Measurements from ENCODE around the gene REEP5. TPM values are rescaled to one million over a fixed set of nuclear protein-coding genes. Genes with fewer than 3 reads are reported as not detected.

Gene REEP5
- total RNA-seq, 1 donor from 2014 or later = 61.0 TPM

DNA sequence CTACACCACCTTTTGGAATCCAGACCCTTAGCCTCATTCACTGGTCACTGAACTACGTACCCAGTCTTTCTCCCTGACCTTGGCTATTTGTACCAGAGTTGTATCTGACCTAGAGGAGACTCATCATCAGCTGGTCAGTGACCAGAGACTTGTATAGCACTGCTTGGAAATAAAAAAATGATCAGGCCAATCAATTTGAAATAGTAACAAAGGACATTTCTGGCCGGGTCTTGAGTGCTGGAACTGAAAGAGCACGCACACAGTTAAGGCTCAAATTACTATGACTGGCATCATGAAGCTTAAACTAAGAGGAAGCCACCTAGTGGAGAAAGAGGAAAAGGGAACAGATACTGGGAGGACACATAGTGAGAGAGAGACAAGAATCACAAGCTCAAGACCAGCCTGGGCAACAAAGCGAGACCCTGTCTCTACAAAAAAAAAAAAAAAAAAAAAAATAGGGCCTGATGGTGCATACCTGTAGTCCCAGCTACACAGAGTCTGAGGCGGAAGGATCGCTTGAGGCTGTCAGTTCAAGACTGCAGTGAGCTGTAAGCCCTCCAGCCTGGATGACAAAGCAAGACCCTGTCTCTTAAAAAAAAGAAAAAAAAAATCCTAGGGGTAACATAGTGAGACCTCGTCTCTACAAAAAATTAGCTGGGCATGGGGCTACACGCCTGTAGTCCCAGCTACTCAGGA is 73.8 kb downstream of the REEP5 start:
- TF ChIP-seq, protein P1, sequence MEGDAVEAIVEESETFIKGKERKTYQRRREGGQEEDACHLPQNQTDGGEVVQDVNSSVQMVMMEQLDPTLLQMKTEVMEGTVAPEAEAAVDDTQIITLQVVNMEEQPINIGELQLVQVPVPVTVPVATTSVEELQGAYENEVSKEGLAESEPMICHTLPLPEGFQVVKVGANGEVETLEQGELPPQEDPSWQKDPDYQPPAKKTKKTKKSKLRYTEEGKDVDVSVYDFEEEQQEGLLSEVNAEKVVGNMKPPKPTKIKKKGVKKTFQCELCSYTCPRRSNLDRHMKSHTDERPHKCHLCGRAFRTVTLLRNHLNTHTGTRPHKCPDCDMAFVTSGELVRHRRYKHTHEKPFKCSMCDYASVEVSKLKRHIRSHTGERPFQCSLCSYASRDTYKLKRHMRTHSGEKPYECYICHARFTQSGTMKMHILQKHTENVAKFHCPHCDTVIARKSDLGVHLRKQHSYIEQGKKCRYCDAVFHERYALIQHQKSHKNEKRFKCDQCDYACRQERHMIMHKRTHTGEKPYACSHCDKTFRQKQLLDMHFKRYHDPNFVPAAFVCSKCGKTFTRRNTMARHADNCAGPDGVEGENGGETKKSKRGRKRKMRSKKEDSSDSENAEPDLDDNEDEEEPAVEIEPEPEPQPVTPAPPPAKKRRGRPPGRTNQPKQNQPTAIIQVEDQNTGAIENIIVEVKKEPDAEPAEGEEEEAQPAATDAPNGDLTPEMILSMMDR (conservative IDR thresholded peaks at IDR 0.05) = peak; percentile 81
- Mint-ChIP-seq H3K9me3 (no peaks in the 10 kb centered on the region), H3K27ac (peak overlapping the region; percentile 24), H3K4me1 (ENCODE audit: unreplicated experiment) (peaks cover 3% of the 10 kb centered on the region), H3K4me3 (peak overlapping the region; percentile 11), H3K36me3 (peaks cover 6% of the 10 kb centered on the region), H3K27me3 (peaks cover 3% of the 10 kb centered on the region)
- no peak for DNase-seq (ENCODE audit: extremely low spot score, unreplicated experiment)

DNA sequence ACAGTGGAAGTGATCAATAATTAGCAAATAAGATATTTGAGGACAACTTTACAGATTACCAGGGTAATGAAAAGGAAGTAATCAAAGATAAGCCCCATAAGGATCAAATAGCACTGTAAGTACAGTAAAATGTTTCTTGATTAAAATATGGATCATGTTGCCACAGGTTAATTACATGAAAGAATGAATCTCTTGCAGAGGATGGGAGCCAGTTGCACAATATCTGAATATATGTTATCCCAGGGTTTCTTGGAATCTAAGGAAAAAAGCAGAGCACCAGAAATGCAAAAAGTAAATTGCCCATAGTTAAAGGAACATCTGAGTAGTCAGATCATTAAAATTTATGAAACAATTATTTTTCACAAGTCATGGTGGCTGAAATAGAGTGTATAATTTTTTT is 74.7 kb downstream of the REEP5 start:
- H3K9me3 Mint-ChIP-seq = peaks cover 4% of the 10 kb centered on the region
- no peak overlapping the region for H3K27ac Mint-ChIP-seq
- no peak overlapping the region for H3K4me3 Mint-ChIP-seq
- no peaks in the 10 kb centered on the region for H3K27me3 Mint-ChIP-seq
- H3K36me3 Mint-ChIP-seq = peaks cover 13% of the 10 kb centered on the region
- TF ChIP-seq, protein P1 (conservative IDR thresholded peaks at IDR 0.05) = no peak
- H3K4me1 Mint-ChIP-seq (ENCODE audit: unreplicated experiment) = peaks cover 3% of the 10 kb centered on the region
- no peak for DNase-seq (ENCODE audit: extremely low spot score, unreplicated experiment)

GRCh38 chr5:112846556-112846955 is 75.5 kb downstream of the REEP5 start:
- TF ChIP-seq, protein P1 (conservative IDR thresholded peaks at IDR 0.05) = no peak
- Mint-ChIP-seq H3K9me3 (peaks cover 5% of the 10 kb centered on the region), H3K4me1 (ENCODE audit: unreplicated experiment) (peaks cover 3% of the 10 kb centered on the region), H3K36me3 (peaks cover 20% of the 10 kb centered on the region), H3K4me3 (no peak overlapping the region), H3K27me3 (no peaks in the 10 kb centered on the region), H3K27ac (no peak overlapping the region)
- DNase-seq (ENCODE audit: extremely low spot score, unreplicated experiment) = no peak

- H3K9me3 Mint-ChIP-seq = peaks cover 5% of the 10 kb centered on the region
- H3K27ac Mint-ChIP-seq = no peak overlapping the region
- H3K4me3 Mint-ChIP-seq = no peak overlapping the region
- TF ChIP-seq, protein P1 (conservative IDR thresholded peaks at IDR 0.05) = no peak
- DNase-seq (ENCODE audit: extremely low spot score, unreplicated experiment) = no peak
- peaks cover 30% of the 10 kb centered on the region for H3K36me3 Mint-ChIP-seq
- H3K27me3 Mint-ChIP-seq = no peaks in the 10 kb centered on the region
- H3K4me1 Mint-ChIP-seq (ENCODE audit: unreplicated experiment) = peaks cover 3% of the 10 kb centered on the region
These were observed 77.5 kb downstream of the REEP5 start for GRCh38 chr5:112844489-112844888.

DNA sequence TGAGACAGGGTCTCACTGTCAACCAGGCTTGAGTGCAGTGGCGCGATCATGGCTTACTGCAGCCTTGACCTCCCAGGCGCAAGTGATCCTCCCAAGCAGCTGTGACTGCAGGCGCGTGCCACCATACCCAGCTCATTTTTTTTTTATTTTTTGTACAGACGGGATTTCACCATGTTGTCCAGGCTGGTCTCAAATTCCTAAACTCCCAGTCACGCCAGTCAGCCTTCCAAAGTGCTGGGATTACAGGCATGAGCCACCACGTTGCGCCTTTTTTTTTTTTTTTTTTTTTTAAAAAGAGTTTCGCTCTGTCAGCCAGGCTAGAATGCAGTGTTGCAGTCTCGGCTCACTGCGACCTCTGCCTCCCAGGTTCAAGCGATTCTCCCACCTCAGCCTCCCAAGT is 88.1 kb downstream of the REEP5 start:
- Mint-ChIP-seq H3K9me3 (no peaks in the 10 kb centered on the region), H3K27me3 (no peaks in the 10 kb centered on the region)

More for the DNA sequence above, 88.1 kb downstream of the REEP5 start:
- no peaks in the 10 kb centered on the region for H3K4me1 Mint-ChIP-seq (ENCODE audit: unreplicated experiment)
- no peak for DNase-seq (ENCODE audit: extremely low spot score, unreplicated experiment)
- H3K4me3 Mint-ChIP-seq = no peak overlapping the region
- peaks cover 43% of the 10 kb centered on the region for H3K36me3 Mint-ChIP-seq
- TF ChIP-seq, protein P1 (conservative IDR thresholded peaks at IDR 0.05) = no peak
- H3K27ac Mint-ChIP-seq = no peak overlapping the region

All from type B pancreatic cell (in vitro differentiated cells).